Parathyroid adenoma (tissue), 2 donors: ENCODE measurements around the gene ACOT7.

ENCODE experiments used
- H2AFZ ChIP-seq: fragments of 300-600 bp; sonication (generic); one replicate; pipeline ENCODE4 v1.7.0; 2017; ENCODE audit warnings: antibody characterized with exemption, mild to moderate bottlenecking
- H3K27ac ChIP-seq: fragments of 300-600 bp; sonication (generic); one replicate; pipeline ENCODE4 v1.7.0; 2017
- H3K27me3 ChIP-seq: fragments of 300-600 bp; sonication (generic); one replicate; pipeline ENCODE4 v1.7.0; 2017; ENCODE audit warnings: low read length; ENCODE audit not compliant: control insufficient read depth, insufficient read depth
- H3K36me3 ChIP-seq: fragments of 300-600 bp; sonication (generic); one replicate; pipeline ENCODE4 v1.7.0; 2017; ENCODE audit warnings: low read length; ENCODE audit not compliant: control insufficient read depth, insufficient read depth
- H3K4me1 ChIP-seq: fragments of 300-600 bp; sonication (generic); one replicate; pipeline ENCODE4 v1.7.0; 2017; ENCODE audit warnings: control low read depth
- H3K4me2 ChIP-seq: fragments of 300-600 bp; sonication (generic); one replicate; pipeline ENCODE4 v1.7.0; 2017; ENCODE audit warnings: low read length
- H3K4me3 ChIP-seq: fragments of 300-600 bp; sonication (generic); one replicate; pipeline ENCODE4 v1.7.0; 2017; ENCODE audit warnings: low read depth, low read length
- H3K79me2 ChIP-seq: fragments of 300-600 bp; sonication (generic); one replicate; pipeline ENCODE4 v1.7.0; 2017; ENCODE audit warnings: control low read depth
- H3K9ac ChIP-seq: fragments of 300-600 bp; sonication (generic); one replicate; pipeline ENCODE4 v1.7.0; 2017; ENCODE audit warnings: mild to moderate bottlenecking
- H3K9me3 ChIP-seq: fragments of 300-600 bp; sonication (generic); one replicate; pipeline ENCODE4 v1.7.0; 2017; ENCODE audit warnings: low read length; ENCODE audit not compliant: control insufficient read depth
- CTCF ChIP-seq: fragments of 300-600 bp; sonication (generic); IDR thresholded peaks from one replicate; pipeline ENCODE4 v1.7.0; 2017; ENCODE audit warnings: antibody characterized with exemption, mild to moderate bottlenecking
- donor health status: primary hyperparathyroidism.

ACOT7 gene

GRCh38 chr1:6334261-6334993 lies 59.1 kb downstream of the ACOT7 start:
- H3K4me3 ChIP-seq, result no peak overlapping the region
- H3K9ac ChIP-seq, result no peak overlapping the region
- H3K27ac ChIP-seq, result no peak overlapping the region
- no peaks in the 10 kb centered on the region for H3K27me3 ChIP-seq
- no peaks in the 10 kb centered on the region for H3K79me2 ChIP-seq
- no peak overlapping the region for H3K4me2 ChIP-seq
- no peaks in the 10 kb centered on the region for H3K4me1 ChIP-seq
- no peak for TF ChIP-seq CTCF
- H3K36me3 ChIP-seq, result no peaks in the 10 kb centered on the region
- no peak overlapping the region for H2AFZ ChIP-seq
- H3K9me3 ChIP-seq, result no peaks in the 10 kb centered on the region

DNA sequence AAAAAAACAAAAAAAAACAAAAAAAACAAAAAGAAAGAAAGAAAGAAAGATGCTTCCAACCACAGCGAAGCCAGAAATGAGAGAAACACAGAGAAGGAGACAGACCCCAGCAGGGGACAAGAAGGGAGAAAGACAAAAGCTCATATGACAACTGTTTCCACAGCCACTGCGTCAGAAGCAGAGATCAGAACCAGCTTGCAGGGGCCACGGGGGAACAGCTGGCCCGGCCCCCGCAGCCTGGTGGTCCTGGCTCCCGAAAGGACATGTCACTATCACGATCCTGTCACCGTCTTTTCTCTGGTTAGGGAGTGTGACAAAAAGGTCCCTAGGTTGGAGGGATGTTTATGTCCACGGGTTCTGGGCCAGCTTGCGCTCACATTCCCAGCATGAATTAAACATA lies 60.7 kb downstream of the ACOT7 start:
- Histone ChIP-seq H3K4me1 (no peaks in the 10 kb centered on the region), H3K27ac (no peak overlapping the region), H3K4me2 (no peak overlapping the region), H3K79me2 (no peaks in the 10 kb centered on the region), H2AFZ (no peak overlapping the region), H3K4me3 (no peak overlapping the region), H3K9me3 (no peaks in the 10 kb centered on the region), H3K9ac (no peak overlapping the region), H3K27me3 (no peaks in the 10 kb centered on the region), H3K36me3 (no peaks in the 10 kb centered on the region)
- TF ChIP-seq CTCF, result no peak

DNA sequence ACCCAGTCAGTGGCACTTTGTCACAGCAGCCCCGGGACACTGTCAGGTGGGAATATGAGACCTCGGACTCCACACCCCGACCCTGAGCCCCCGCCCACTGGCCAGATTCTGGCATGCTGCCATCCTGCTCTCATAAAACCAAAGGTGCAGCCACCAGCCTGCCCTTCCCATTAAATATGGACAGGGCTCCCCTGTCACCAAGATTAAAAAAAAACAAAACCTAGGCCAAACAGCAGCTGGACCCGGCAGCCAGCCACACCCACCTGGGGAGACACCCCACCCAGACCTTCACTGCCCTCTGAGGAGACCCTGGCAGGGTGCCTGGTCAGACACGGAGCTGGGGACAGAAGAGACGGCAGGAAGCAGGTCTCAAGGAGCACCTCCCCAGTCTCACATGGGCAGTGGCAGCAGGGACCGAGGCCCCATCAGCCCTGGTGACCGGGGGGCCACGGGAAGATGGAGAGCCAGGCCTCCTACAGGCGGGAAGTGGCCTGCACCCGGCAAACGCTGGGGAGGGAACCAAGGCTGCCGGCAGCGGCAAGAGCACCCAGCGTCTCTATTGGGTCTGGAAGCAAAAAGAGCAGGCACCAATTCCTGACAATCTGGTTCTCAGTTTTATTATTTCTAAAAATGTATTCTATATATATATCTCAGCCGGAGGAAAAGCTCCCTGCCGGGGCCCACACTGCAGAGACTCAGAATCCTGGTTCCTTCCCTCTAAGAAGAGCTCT lies 61.9 kb downstream of the ACOT7 start:
- Histone ChIP-seq H3K36me3 (no peaks in the 10 kb centered on the region), H3K79me2 (no peaks in the 10 kb centered on the region)
- no peak for TF ChIP-seq CTCF

DNA sequence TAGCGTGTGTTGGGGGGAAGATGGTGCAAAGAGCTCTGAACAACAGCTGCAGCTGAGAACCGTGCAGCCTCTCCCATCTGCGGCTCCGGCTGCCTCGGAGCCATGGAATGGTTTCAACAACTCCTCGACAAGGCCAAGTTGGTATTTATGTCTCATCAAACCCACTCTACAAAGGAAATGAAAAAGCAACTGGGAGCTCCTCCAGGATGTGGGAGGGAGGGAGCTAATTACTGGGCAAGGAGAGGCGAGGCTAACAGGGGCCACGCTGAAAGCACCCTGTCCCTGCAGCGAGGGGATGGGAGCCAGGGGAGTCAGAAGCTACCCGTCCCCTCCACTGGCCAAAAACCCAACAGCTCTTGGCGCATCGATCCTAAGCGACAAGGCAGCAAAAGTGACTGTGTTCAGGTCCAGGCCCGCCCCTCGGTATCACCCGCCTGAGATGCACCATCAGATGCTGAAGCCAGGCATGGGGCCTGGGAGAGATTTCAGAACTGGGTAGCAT lies 63.1 kb downstream of the ACOT7 start:
- no peak overlapping the region for H2AFZ ChIP-seq
- H3K9ac ChIP-seq, result no peak overlapping the region
- no peaks in the 10 kb centered on the region for H3K4me1 ChIP-seq
- H3K36me3 ChIP-seq, result no peaks in the 10 kb centered on the region
- no peaks in the 10 kb centered on the region for H3K9me3 ChIP-seq
- no peak for TF ChIP-seq CTCF
- no peak overlapping the region for H3K4me3 ChIP-seq
- no peak overlapping the region for H3K4me2 ChIP-seq
- H3K27ac ChIP-seq, result no peak overlapping the region
- H3K27me3 ChIP-seq, result no peaks in the 10 kb centered on the region
- H3K79me2 ChIP-seq, result no peaks in the 10 kb centered on the region

More for the DNA sequence above, 61.9 kb downstream of the ACOT7 start:
- Histone ChIP-seq H3K27ac (no peak overlapping the region), H3K4me2 (no peak overlapping the region), H3K4me3 (no peak overlapping the region), H2AFZ (no peak overlapping the region), H3K9me3 (no peaks in the 10 kb centered on the region), H3K4me1 (no peaks in the 10 kb centered on the region), H3K27me3 (no peaks in the 10 kb centered on the region), H3K9ac (no peak overlapping the region)
